Mesendoderm (in vitro differentiated cells): ENCODE data around the gene AK4.
"Not testable (repeated sequence)": the region's sequence is repeated elsewhere in the genome, so short reads cannot be mapped to it uniquely, and the experiment has no call there.

ENCODE experiments used
- DNase-seq: peaks from one replicate; pipeline ENCODE4 v3.0.0; 2013
- H2AK5ac ChIP-seq: 2 replicates; pipeline ENCODE4 v1.6.1; 2013; ENCODE audit warnings: low read length, inconsistent platforms
- H2BK120ac ChIP-seq: 2 replicates; pipeline ENCODE4 v1.6.1; 2013; ENCODE audit warnings: low read depth, mild to moderate bottlenecking, low read length, moderate library complexity, mixed read lengths
- H2BK15ac ChIP-seq: replicated peaks from 2 replicates; pipeline ENCODE4 v1.6.1; 2013; ENCODE audit warnings: low read depth, mild to moderate bottlenecking, moderate library complexity
- H2BK5ac ChIP-seq: 2 replicates; pipeline ENCODE4 v1.6.1; 2013; ENCODE audit warnings: low read length, inconsistent platforms
- H3K18ac ChIP-seq: 2 replicates; pipeline ENCODE4 v1.6.1; 2013; ENCODE audit warnings: mild to moderate bottlenecking, low read length, mixed read lengths
- H3K23ac ChIP-seq: one replicate; pipeline ENCODE4 v1.6.1; 2013; ENCODE audit warnings: low read length
- H3K27ac ChIP-seq: 2 replicates; pipeline ENCODE4 v1.5.1; 2013; ENCODE audit warnings: low read depth, mild to moderate bottlenecking, inconsistent platforms, low read length, moderate library complexity
- H3K27me3 ChIP-seq: 2 replicates; pipeline ENCODE4 v1.6.1; 2013; ENCODE audit warnings: low read length, control low read depth, mild to moderate bottlenecking, inconsistent platforms; ENCODE audit not compliant: insufficient read depth, poor library complexity
- H3K36me3 ChIP-seq: 2 replicates; pipeline ENCODE4 v1.6.1; 2013; ENCODE audit warnings: low read length, inconsistent platforms; ENCODE audit not compliant: control insufficient read depth, insufficient read depth
- H3K4ac ChIP-seq: one replicate; pipeline ENCODE4 v1.6.1; 2013; ENCODE audit warnings: low read depth, mild to moderate bottlenecking, low read length, moderate library complexity
- H3K4me1 ChIP-seq: 2 replicates; pipeline ENCODE4 v1.6.1; 2013; ENCODE audit warnings: low read depth, low read length, inconsistent platforms; ENCODE audit not compliant: control insufficient read depth
- H3K4me2 ChIP-seq: 2 replicates; pipeline ENCODE4 v1.6.1; 2013; ENCODE audit warnings: low read length
- H3K4me3 ChIP-seq: 2 replicates; pipeline ENCODE4 v1.5.1; 2013; ENCODE audit warnings: mild to moderate bottlenecking, low read length
- H3K56ac ChIP-seq: one replicate; pipeline ENCODE4 v1.6.1; 2013; ENCODE audit warnings: low read length
- H3K79me1 ChIP-seq: 2 replicates; pipeline ENCODE4 v1.6.1; 2013; ENCODE audit warnings: low read length, inconsistent platforms
- H3K79me2 ChIP-seq: 2 replicates; pipeline ENCODE4 v1.6.1; 2013; ENCODE audit warnings: mild to moderate bottlenecking, low read length; ENCODE audit not compliant: control insufficient read depth, insufficient read depth
- H3K9ac ChIP-seq: 2 replicates; pipeline ENCODE4 v1.6.1; 2013; ENCODE audit warnings: low read length, inconsistent platforms
- H4K5ac ChIP-seq: one replicate; pipeline ENCODE4 v1.6.1; 2013; ENCODE audit warnings: low read length
- H4K8ac ChIP-seq: one replicate; pipeline ENCODE4 v1.6.1; 2013; ENCODE audit warnings: low read depth, mild to moderate bottlenecking, control low read depth, low read length, moderate library complexity
- WGBS: extraction: QIAGEN DNeasy Blood & Tissue Kit; methylation state at CpG from one replicate; pipeline ENCODE4 v1.1.7; 2013; ENCODE audit warnings: low lambda C conversion rate, missing lambda C conversion rate; ENCODE audit not compliant: insufficient coverage; ENCODE audit errors: extremely low coverage; 5-methylcytosine and 5-hydroxymethylcytosine counted together

AK4 gene

DNA sequence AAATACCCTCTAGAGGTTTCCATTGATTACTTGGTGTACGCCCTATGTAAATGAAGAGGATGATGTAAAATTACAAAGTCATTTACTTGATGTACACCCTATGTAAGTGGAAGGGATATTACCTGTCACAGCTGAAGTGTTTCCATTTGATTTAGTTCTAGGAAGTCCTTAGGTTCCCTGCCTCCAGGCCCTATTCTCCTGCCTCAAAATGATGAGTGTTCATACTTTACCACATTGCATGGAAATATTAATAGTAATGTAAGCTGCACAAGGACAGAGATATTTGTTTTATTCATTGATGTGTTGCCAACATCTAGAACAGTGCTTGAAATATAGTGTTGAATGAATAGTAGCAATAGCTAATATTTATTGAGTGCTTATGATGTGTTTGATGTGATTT is 9.5 kb upstream of the AK4 start:
- H3K4me2 ChIP-seq: no peak overlapping the region
- H3K79me1 ChIP-seq: no peaks in the 10 kb centered on the region
- H2BK15ac ChIP-seq: no peak overlapping the region
- no peak overlapping the region for H3K4me3 ChIP-seq
- WGBS: no CpG with 5 or more reads among the region's 1 CpG
- H2AK5ac ChIP-seq: no peak overlapping the region
- no peak overlapping the region for H4K5ac ChIP-seq
- no peak for DNase-seq
- no peak overlapping the region for H4K8ac ChIP-seq
- H3K23ac ChIP-seq: no peak overlapping the region
- no peaks in the 10 kb centered on the region for H3K36me3 ChIP-seq
- H3K79me2 ChIP-seq: no peaks in the 10 kb centered on the region
- no peak overlapping the region for H3K56ac ChIP-seq
- no peak overlapping the region for H3K4ac ChIP-seq
- H3K9ac ChIP-seq: no peak overlapping the region
- no peak overlapping the region for H3K27ac ChIP-seq
- H3K27me3 ChIP-seq: no peaks in the 10 kb centered on the region
- H3K4me1 ChIP-seq: no peaks in the 10 kb centered on the region
- no peak overlapping the region for H2BK5ac ChIP-seq
- no peak overlapping the region for H3K18ac ChIP-seq
- no peak overlapping the region for H2BK120ac ChIP-seq

DNA sequence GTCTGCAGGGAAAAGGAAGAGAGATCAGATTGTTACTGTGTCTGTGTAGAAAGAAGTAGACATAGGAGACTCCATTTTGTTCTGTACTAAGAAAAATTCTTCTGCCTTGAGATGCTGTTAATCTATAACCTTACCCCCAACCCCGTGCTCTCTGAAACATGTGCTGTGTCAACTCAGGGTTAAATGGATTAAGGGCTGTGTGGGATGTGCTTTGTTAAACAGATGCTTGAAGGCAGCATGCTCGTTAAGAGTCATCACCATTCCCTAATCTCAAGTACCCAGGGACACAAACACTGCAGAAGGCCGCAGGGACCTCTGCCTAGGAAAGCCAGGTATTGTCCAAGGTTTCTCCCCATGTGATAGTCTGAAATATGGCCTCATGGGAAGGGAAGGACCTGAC is 8.2 kb upstream of the AK4 start:
- not testable (repeated sequence) for H3K36me3 ChIP-seq, H3K4me3 ChIP-seq, H3K27ac ChIP-seq, DNase-seq, H3K56ac ChIP-seq, H4K5ac ChIP-seq, H4K8ac ChIP-seq, H2BK5ac ChIP-seq, H3K23ac ChIP-seq, H2BK15ac ChIP-seq, H3K27me3 ChIP-seq, H3K18ac ChIP-seq, H3K79me1 ChIP-seq, H2AK5ac ChIP-seq, H3K4me2 ChIP-seq, H3K79me2 ChIP-seq, H2BK120ac ChIP-seq, H3K4me1 ChIP-seq, H3K4ac ChIP-seq, H3K9ac ChIP-seq
- WGBS: no CpG with 5 or more reads among the region's 3 CpGs

DNA sequence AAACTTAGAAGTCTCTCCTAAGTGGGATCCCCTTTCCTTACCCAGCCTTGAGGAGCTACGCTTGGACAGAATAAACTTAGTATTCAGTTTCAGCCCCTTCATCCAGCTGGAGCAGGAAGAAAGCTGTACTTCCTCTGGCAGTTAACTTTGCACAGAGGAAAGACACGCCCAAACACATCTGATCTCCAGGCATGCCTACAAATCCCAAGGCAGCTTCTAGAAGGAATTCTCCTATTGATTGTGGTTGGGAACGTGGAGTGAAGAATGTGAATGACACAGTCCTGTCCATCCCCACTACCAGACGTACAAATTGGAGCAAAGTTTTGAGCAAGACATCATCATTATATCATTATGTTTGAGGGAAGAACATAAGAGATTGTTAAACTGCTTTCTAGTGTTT is 6.6 kb upstream of the AK4 start:
- Histone ChIP-seq H3K4ac (no peak overlapping the region), H4K8ac (no peak overlapping the region), H2BK15ac (no peak overlapping the region), H3K4me2 (no peak overlapping the region), H3K79me1 (no peaks in the 10 kb centered on the region), H3K27me3 (no peaks in the 10 kb centered on the region), H2BK120ac (no peak overlapping the region), H4K5ac (no peak overlapping the region), H2AK5ac (no peak overlapping the region), H3K23ac (no peak overlapping the region), H3K9ac (no peak overlapping the region), H3K4me3 (no peak overlapping the region), H3K18ac (no peak overlapping the region), H3K4me1 (no peaks in the 10 kb centered on the region), H3K79me2 (no peaks in the 10 kb centered on the region), H3K27ac (no peak overlapping the region), H2BK5ac (no peak overlapping the region), H3K36me3 (no peaks in the 10 kb centered on the region), H3K56ac (no peak overlapping the region)
- WGBS: no CpG with 5 or more reads among the region's 4 CpGs
- DNase-seq: no peak

DNA sequence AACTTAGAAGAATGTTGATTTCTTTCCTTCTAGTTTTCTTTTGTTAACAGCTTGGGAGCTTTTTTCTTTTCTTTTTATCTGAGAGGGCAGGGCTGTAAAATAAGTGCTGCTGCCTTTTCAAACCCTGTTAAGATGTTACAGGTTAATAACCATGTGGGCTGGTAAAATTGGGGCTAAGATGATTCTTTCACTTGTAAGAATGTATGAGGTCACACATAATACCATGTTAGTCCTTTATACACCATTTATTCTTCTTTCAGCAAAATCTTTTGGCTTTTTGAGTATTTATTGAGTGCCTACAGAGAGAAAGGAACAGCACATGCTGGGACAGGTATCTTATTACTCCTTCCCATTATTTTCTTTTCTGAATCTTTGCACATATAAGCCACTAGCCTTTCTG is 6.1 kb upstream of the AK4 start:
- no peak overlapping the region for H4K8ac ChIP-seq
- H3K36me3 ChIP-seq: no peaks in the 10 kb centered on the region
- H3K9ac ChIP-seq: no peak overlapping the region
- no peak overlapping the region for H3K18ac ChIP-seq
- H2BK15ac ChIP-seq: no peak overlapping the region
- H2AK5ac ChIP-seq: no peak overlapping the region
- no peak overlapping the region for H3K4me2 ChIP-seq
- no peak overlapping the region for H3K56ac ChIP-seq
- H3K4me3 ChIP-seq: no peak overlapping the region
- H4K5ac ChIP-seq: no peak overlapping the region
- no peak overlapping the region for H3K27ac ChIP-seq
- DNase-seq: no peak
- peaks cover 2% of the 10 kb centered on the region for H3K27me3 ChIP-seq
- no peak overlapping the region for H2BK120ac ChIP-seq
- H3K23ac ChIP-seq: no peak overlapping the region
- H3K4me1 ChIP-seq: no peaks in the 10 kb centered on the region
- no peaks in the 10 kb centered on the region for H3K79me1 ChIP-seq
- H2BK5ac ChIP-seq: no peak overlapping the region
- no peak overlapping the region for H3K4ac ChIP-seq
- H3K79me2 ChIP-seq: no peaks in the 10 kb centered on the region

DNA sequence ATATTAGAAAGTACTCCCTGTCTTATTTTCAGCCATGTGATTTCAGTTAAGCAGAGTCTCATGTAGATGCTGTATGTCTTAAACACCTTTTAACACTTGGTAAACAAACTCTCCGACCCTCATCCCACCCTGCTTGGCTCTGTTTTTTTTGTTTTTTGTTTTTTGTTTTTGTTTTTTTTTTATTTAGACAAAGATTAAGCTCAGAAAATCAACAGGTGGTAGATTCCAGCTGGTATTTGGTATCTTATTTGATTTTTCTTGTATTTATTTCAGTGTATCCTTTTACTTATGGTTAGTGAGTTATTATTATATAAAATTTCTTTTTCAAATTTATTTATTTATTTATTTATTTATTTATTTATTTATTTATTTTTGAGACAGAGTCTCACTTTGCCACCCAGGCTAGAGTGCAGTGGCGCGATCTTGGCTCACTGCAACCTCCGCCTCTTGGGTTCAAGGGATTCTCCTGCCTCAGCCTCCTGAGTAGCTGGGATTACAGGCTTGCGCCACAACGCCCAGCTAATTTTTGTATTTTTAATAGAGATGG is 4.8 kb upstream of the AK4 start:
- H4K5ac ChIP-seq, H3K36me3 ChIP-seq: not testable (repeated sequence)
- WGBS: no CpG with 5 or more reads among the region's 6 CpGs

DNA sequence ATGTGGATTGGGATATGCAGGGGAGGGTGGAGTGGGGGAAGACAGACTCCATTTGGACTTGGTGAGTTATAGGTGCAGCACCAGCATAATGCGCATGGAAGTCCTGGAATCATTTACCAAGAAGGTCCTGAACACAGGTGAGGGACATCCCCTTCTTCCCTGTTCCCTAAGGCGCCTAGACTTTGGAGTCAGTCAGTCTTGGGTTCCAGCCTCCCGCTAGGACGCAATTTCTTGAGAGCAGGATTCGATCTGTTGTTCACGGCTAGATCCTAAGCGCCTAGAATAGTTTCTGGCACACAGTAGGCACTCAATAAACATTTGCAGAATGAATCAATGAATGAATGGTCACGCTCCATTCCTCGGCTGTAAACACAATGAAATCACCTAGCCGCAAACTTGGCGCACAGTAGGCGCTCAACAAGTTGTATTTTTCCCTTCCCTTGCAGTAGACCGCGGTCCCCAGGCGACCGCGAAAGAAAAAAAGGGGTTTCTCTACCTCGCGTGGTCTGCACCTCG is 1.0 kb upstream of the AK4 start:
- Histone ChIP-seq H3K18ac (no peak overlapping the region), H3K79me1 (no peaks in the 10 kb centered on the region), H3K9ac (peak overlapping the region; percentile 67), H4K8ac (no peak overlapping the region), H3K4ac (no peak overlapping the region), H3K36me3 (no peaks in the 10 kb centered on the region), H3K4me2 (peak overlapping the region; percentile 52), H2BK5ac (no peak overlapping the region), H2AK5ac (no peak overlapping the region), H3K27ac (no peak overlapping the region), H3K23ac (no peak overlapping the region), H3K4me3 (peak overlapping the region; percentile 46), H3K27me3 (peaks cover 2% of the 10 kb centered on the region), H3K56ac (peak overlapping the region; percentile 89), H3K79me2 (no peaks in the 10 kb centered on the region), H4K5ac (no peak overlapping the region), H2BK15ac (no peak overlapping the region), H2BK120ac (no peak overlapping the region), H3K4me1 (peaks cover 3% of the 10 kb centered on the region)
- no CpG with 5 or more reads among the region's 20 CpGs for WGBS
- peak; percentile 37 for DNase-seq

More for the DNA sequence above, 4.8 kb upstream of the AK4 start:
- H3K18ac ChIP-seq, H3K27me3 ChIP-seq, H3K4me2 ChIP-seq, H3K23ac ChIP-seq, H3K56ac ChIP-seq, H4K8ac ChIP-seq, H3K27ac ChIP-seq, H3K9ac ChIP-seq, H3K79me1 ChIP-seq, H2BK5ac ChIP-seq, H3K4me3 ChIP-seq, H2BK120ac ChIP-seq, H2AK5ac ChIP-seq, H3K4ac ChIP-seq, H3K4me1 ChIP-seq, DNase-seq, H2BK15ac ChIP-seq, H3K79me2 ChIP-seq: not testable (repeated sequence)
